ENCODE measurements around the gene DHRSX. TPM values are rescaled to one million over a fixed set of nuclear protein-coding genes. Genes with fewer than 3 reads are reported as not detected.

DHRSX gene
- total and polyA plus RNA-seq, 2 donors (not counting 1 experiment from before 2014, with no cell fraction given), result 18.8 to 39.0 TPM

GRCh38 chrX:2188840-2189239 is 311.9 kb downstream of the DHRSX start:
- TF ChIP-seq EZH2 (IDR thresholded peaks at IDR 0.05; ENCODE audit: borderline replicate concordance, insufficient read depth, low read depth, low read length, poor library complexity, severe bottlenecking), result no peak
- no peak for TF ChIP-seq CTCF (IDR thresholded peaks at IDR 0.05)
- Histone ChIP-seq H3K4me2 (replicated peaks; ENCODE audit: low read depth, low read length, poor library complexity, severe bottlenecking) (no peak overlapping the region), H2AFZ (ENCODE audit: insufficient read depth, low read depth, low read length, poor library complexity, severe bottlenecking) (no peak overlapping the region), H3K36me3 (replicated peaks in 1 of 2; ENCODE audit: control extremely low read depth in 1 of 2, control insufficient read depth in 1 of 2, extremely low read depth in 1 of 2, insufficient read depth in 2 of 2, low read length in 1 of 2) (no peaks in the 10 kb centered on the region), H3K9me3 (ENCODE audit: control extremely low read depth in 1 of 3, control insufficient read depth in 2 of 3, insufficient read depth in 1 of 3, low read length in 2 of 3) (peaks cover 0 to 28% (median 0%) of the 10 kb centered on the region in 3 donors), H4K20me1 (ENCODE audit: control insufficient read depth, insufficient read depth, low read length, poor library complexity, severe bottlenecking) (no peaks in the 10 kb centered on the region), H3K79me2 (ENCODE audit: control insufficient read depth, insufficient read depth, low read length) (no peaks in the 10 kb centered on the region), H3K4me3 (ENCODE audit: control extremely low read depth in 1 of 5, extremely low read depth in 1 of 5, insufficient read depth in 1 of 5, low read depth in 2 of 5, low read length in 4 of 5) (no peak overlapping the region), H3K27me3 (replicated peaks in 1 of 4; ENCODE audit: control extremely low read depth in 1 of 4, control insufficient read depth in 3 of 4, insufficient read depth in 4 of 4, low read length in 3 of 4) (peaks cover 0 to 2% (median 0%) of the 10 kb centered on the region in 4 experiments), H3K4me1 (ENCODE audit: control insufficient read depth in 2 of 2, insufficient read depth in 2 of 2, low read length in 2 of 2) (peaks cover 0 to 7% of the 10 kb centered on the region in 2 donors), H3K27ac (ENCODE audit: low read length in 2 of 2) (no peak overlapping the region), H3K9ac (ENCODE audit: low read length) (no peak overlapping the region)
- intact Hi-C loops (cut with micrococcal nuclease), result no loop called here
- POLR2A ChIA-PET, result no interaction called here
- Mint-ChIP-seq H3K4me3 (no peak overlapping the region), H3K4me1 (peaks cover 4% of the 10 kb centered on the region), H3K27me3 (no peaks in the 10 kb centered on the region), H3K9me3 (ENCODE audit: insufficient read depth) (no peaks in the 10 kb centered on the region), H3K27ac (no peak overlapping the region)
- CTCF ChIA-PET, result no interaction called here
- ATAC-seq (ENCODE audit: low read depth) (no peak), DNase-seq (no peak)
- WGBS (ENCODE audit: insufficient coverage), result 89% methylated on average over 7 of the region's 7 CpGs

GRCh38 chrX:2188330-2188792 is 312.4 kb downstream of the DHRSX start:
- H3K79me2 ChIP-seq (ENCODE audit: control insufficient read depth, insufficient read depth, low read length), result no peaks in the 10 kb centered on the region
- Mint-ChIP-seq H3K27me3 (no peaks in the 10 kb centered on the region), H3K27ac (no peak overlapping the region), H3K4me3 (no peak overlapping the region), H3K9me3 (ENCODE audit: insufficient read depth) (no peaks in the 10 kb centered on the region), H3K4me1 (peaks cover 3% of the 10 kb centered on the region)
- no peaks in the 10 kb centered on the region for H4K20me1 ChIP-seq (ENCODE audit: control insufficient read depth, insufficient read depth, low read length, poor library complexity, severe bottlenecking)
- H3K27me3 ChIP-seq (replicated peaks in 1 of 4; ENCODE audit: control extremely low read depth in 1 of 4, control insufficient read depth in 3 of 4, insufficient read depth in 4 of 4, low read length in 3 of 4), result peaks cover 0 to 2% (median 0%) of the 10 kb centered on the region in 4 experiments
- ChIA-PET POLR2A (no interaction called here), CTCF (no interaction called here)
- H3K4me3 ChIP-seq (ENCODE audit: control extremely low read depth in 1 of 5, extremely low read depth in 1 of 5, insufficient read depth in 1 of 5, low read depth in 2 of 5, low read length in 4 of 5), result no peak overlapping the region
- intact Hi-C loops (cut with micrococcal nuclease), result no loop called here
- no peak overlapping the region for H3K9ac ChIP-seq (ENCODE audit: low read length)
- peaks cover 0 to 28% (median 0%) of the 10 kb centered on the region in 3 donors for H3K9me3 ChIP-seq (ENCODE audit: control extremely low read depth in 1 of 3, control insufficient read depth in 2 of 3, insufficient read depth in 1 of 3, low read length in 2 of 3)
- no peak overlapping the region for H3K4me2 ChIP-seq (replicated peaks; ENCODE audit: low read depth, low read length, poor library complexity, severe bottlenecking)
- 46% methylated on average over 14 of the region's 14 CpGs for WGBS (ENCODE audit: insufficient coverage)
- no peak overlapping the region for H2AFZ ChIP-seq (ENCODE audit: insufficient read depth, low read depth, low read length, poor library complexity, severe bottlenecking)
- ATAC-seq (ENCODE audit: low read depth), result no peak
- TF ChIP-seq CTCF (IDR thresholded peaks at IDR 0.05) (no peak), EZH2 (IDR thresholded peaks at IDR 0.05; ENCODE audit: borderline replicate concordance, insufficient read depth, low read depth, low read length, poor library complexity, severe bottlenecking) (no peak)
- H3K36me3 ChIP-seq (replicated peaks in 1 of 2; ENCODE audit: control extremely low read depth in 1 of 2, control insufficient read depth in 1 of 2, extremely low read depth in 1 of 2, insufficient read depth in 2 of 2, low read length in 1 of 2), result no peaks in the 10 kb centered on the region
- peaks cover 0 to 7% of the 10 kb centered on the region in 2 donors for H3K4me1 ChIP-seq (ENCODE audit: control insufficient read depth in 2 of 2, insufficient read depth in 2 of 2, low read length in 2 of 2)
- H3K27ac ChIP-seq (ENCODE audit: low read length in 2 of 2), result no peak overlapping the region
- no peak for DNase-seq
